Right lobe of liver (tissue), 4 donors: Measurements from ENCODE around the gene KIAA1671.

Source experiments
- POLR2A ChIP-seq: fragments of 450-650 bp; IDR thresholded peaks from one replicate; pipeline ENCODE4 v1.6.1; 2017; ENCODE audit warnings: antibody characterized with exemption, mild to moderate bottlenecking
- TF ChIP-seq, protein P1 (sequence below), 4 donors: fragments of 200-600 bp in 3 of 4; fragments of 450-650 bp in 1 of 4; IDR thresholded peaks; one replicate each; pipeline versions ENCODE4 v1.5.1 to v1.8.0; 2016 to 2022; ENCODE audit warnings: antibody characterized with exemption in 4 of 4, mild to moderate bottlenecking in 2 of 4
- donor health status: DM: no; HTN: no; CAD: no.
- donor health status: DM: no; HTN: no; CAD: no.
- donor health status: DM: no; HTN: yes; CAD: no.

- TF ChIP-seq, protein P1, sequence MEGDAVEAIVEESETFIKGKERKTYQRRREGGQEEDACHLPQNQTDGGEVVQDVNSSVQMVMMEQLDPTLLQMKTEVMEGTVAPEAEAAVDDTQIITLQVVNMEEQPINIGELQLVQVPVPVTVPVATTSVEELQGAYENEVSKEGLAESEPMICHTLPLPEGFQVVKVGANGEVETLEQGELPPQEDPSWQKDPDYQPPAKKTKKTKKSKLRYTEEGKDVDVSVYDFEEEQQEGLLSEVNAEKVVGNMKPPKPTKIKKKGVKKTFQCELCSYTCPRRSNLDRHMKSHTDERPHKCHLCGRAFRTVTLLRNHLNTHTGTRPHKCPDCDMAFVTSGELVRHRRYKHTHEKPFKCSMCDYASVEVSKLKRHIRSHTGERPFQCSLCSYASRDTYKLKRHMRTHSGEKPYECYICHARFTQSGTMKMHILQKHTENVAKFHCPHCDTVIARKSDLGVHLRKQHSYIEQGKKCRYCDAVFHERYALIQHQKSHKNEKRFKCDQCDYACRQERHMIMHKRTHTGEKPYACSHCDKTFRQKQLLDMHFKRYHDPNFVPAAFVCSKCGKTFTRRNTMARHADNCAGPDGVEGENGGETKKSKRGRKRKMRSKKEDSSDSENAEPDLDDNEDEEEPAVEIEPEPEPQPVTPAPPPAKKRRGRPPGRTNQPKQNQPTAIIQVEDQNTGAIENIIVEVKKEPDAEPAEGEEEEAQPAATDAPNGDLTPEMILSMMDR (IDR thresholded peaks at IDR 0.05): no peak
- TF ChIP-seq POLR2A: no peak
Observed at GRCh38 chr22:25054943-25055511, 102.5 kb downstream of the KIAA1671 start.
